A673 (cell line): ENCODE measurements around the gene EDAR. TPM values are rescaled to one million over a fixed set of nuclear protein-coding genes. Genes with fewer than 3 reads are reported as not detected.

Experiments used
- BruUV-seq: library from RNA; stranded (reverse); fragments of 400-500 nt; replicated peaks from 2 replicates; lab custom pipeline; 2021; lab: Mats Ljungman, UMichigan
- CTCF ChIA-PET: fragments of 300-600 bp; sonication (Branson Sonifier 250); formaldehyde crosslinking; loops from one replicate; lab custom pipeline; 2022; ENCODE audit warnings: antibody characterized with exemption; lab: Charles Lee
- POLR2A ChIA-PET: fragments of 300-600 bp; sonication (Branson Sonifier 250); formaldehyde crosslinking; loops from one replicate; lab custom pipeline; 2022; ENCODE audit warnings: antibody characterized with exemption; ENCODE audit not compliant: low non-redundant PET; lab: Charles Lee
- DNase-seq: peaks from one replicate; pipeline ENCODE4 v3.0.0-alpha.2; 2015; ENCODE audit warnings: low spot score
- H3K27ac ChIP-seq: fragments of 200-600 bp; sonication (generic); 2 replicates; pipeline ENCODE4 v1.5.1; 2016; ENCODE audit warnings: mixed run types, low read depth, mild to moderate bottlenecking, mixed read lengths, antibody characterized with exemption, low read length; ENCODE audit not compliant: poor library complexity, severe bottlenecking
- H3K27me3 ChIP-seq: fragments of 200-600 bp; sonication (generic); replicated peaks from 2 replicates; pipeline ENCODE4 v1.6.1; 2017; ENCODE audit warnings: mixed run types, low read depth, mild to moderate bottlenecking, mixed read lengths, antibody characterized with exemption, low read length; ENCODE audit not compliant: insufficient read depth, poor library complexity
- H3K36me3 ChIP-seq: fragments of 200-600 bp; sonication (generic); 2 replicates; pipeline ENCODE4 v1.6.1; 2016; ENCODE audit warnings: mixed run types, mild to moderate bottlenecking, mixed read lengths, antibody characterized with exemption, low read length; ENCODE audit not compliant: insufficient read depth, poor library complexity, severe bottlenecking
- H3K4me1 ChIP-seq: fragments of 200-600 bp; sonication (generic); 2 replicates; pipeline ENCODE4 v1.6.1; 2017; ENCODE audit warnings: mixed run types, mild to moderate bottlenecking, mixed read lengths, antibody characterized with exemption, low read length; ENCODE audit not compliant: insufficient read depth, poor library complexity, severe bottlenecking
- H3K4me3 ChIP-seq: fragments of 200-600 bp; sonication (generic); 2 replicates; pipeline ENCODE4 v1.5.1; 2016; ENCODE audit warnings: low read depth, mixed run types, mild to moderate bottlenecking, mixed read lengths, low read length; ENCODE audit not compliant: poor library complexity, severe bottlenecking
- H3K9me3 ChIP-seq: fragments of 200-600 bp; sonication (generic); 2 replicates; pipeline ENCODE4 v1.6.1; 2016; ENCODE audit warnings: mixed run types, low read depth, mild to moderate bottlenecking, mixed read lengths, antibody characterized with exemption, low read length; ENCODE audit not compliant: poor library complexity, severe bottlenecking
- EZH2 ChIP-seq: fragments of 200-600 bp; sonication (generic); IDR thresholded peaks from 2 replicates; pipeline ENCODE4 v1.6.1; 2017; ENCODE audit warnings: borderline replicate concordance, low read depth, mild to moderate bottlenecking, mixed read lengths, antibody characterized with exemption, low read length; ENCODE audit not compliant: poor library complexity, severe bottlenecking
- intact Hi-C: fragments of 100-400 bp; cut with micrococcal nuclease; formaldehyde crosslinking; loops from one replicate; pipeline ENCODE4 v1.10.0; 2022; ENCODE audit not compliant: unreplicated experiment
- total RNA-seq: library from RNA; stranded (reverse); gene quantifications from 2 replicates; pipeline ENCODE4 v1.2.3, GENCODE V29; 2021
- TF ChIP-seq, protein P1 (sequence below): fragments of 300-800, 200-600 bp; sonication (generic); conservative IDR thresholded peaks from 2 replicates; pipeline ENCODE4 v1.5.1; 2017; ENCODE audit warnings: low read depth, mild to moderate bottlenecking, antibody characterized with exemption, low read length, moderate library complexity, mixed read lengths

EDAR gene
- total RNA-seq, 1 experiment from 2014 or later: not detected

DNA sequence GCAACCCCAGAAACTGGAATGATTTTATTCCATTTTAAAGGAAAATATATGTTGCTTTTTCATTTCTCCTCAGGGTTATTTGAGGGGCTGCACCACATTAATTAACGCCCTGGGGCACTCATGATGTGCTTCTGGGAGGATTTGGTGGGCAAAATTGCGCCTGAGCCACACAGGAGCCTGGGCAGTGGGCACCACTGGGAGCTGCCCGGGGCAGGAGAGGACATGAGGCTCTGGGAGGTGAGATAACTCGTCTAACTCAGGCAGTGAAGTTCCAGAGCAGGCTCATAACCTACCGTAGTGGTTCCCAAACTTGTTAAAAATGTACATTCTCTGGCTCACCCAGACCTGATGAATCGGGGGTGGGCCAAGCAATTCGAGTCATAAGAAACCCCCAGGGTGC, 68.3 kb downstream of the EDAR start:
- Histone ChIP-seq H3K36me3 (no peaks in the 10 kb centered on the region), H3K27me3 (no peaks in the 10 kb centered on the region), H3K9me3 (no peaks in the 10 kb centered on the region), H3K4me1 (no peaks in the 10 kb centered on the region), H3K27ac (no peak overlapping the region), H3K4me3 (no peak overlapping the region)
- intact Hi-C loops: no loop called here
- ChIA-PET POLR2A (no interaction called here), CTCF (no interaction called here)
- no TSS peak for BruUV-seq
- TF ChIP-seq, protein P1, sequence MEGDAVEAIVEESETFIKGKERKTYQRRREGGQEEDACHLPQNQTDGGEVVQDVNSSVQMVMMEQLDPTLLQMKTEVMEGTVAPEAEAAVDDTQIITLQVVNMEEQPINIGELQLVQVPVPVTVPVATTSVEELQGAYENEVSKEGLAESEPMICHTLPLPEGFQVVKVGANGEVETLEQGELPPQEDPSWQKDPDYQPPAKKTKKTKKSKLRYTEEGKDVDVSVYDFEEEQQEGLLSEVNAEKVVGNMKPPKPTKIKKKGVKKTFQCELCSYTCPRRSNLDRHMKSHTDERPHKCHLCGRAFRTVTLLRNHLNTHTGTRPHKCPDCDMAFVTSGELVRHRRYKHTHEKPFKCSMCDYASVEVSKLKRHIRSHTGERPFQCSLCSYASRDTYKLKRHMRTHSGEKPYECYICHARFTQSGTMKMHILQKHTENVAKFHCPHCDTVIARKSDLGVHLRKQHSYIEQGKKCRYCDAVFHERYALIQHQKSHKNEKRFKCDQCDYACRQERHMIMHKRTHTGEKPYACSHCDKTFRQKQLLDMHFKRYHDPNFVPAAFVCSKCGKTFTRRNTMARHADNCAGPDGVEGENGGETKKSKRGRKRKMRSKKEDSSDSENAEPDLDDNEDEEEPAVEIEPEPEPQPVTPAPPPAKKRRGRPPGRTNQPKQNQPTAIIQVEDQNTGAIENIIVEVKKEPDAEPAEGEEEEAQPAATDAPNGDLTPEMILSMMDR: no peak
- TF ChIP-seq EZH2: no peak
- no peak for DNase-seq

DNA sequence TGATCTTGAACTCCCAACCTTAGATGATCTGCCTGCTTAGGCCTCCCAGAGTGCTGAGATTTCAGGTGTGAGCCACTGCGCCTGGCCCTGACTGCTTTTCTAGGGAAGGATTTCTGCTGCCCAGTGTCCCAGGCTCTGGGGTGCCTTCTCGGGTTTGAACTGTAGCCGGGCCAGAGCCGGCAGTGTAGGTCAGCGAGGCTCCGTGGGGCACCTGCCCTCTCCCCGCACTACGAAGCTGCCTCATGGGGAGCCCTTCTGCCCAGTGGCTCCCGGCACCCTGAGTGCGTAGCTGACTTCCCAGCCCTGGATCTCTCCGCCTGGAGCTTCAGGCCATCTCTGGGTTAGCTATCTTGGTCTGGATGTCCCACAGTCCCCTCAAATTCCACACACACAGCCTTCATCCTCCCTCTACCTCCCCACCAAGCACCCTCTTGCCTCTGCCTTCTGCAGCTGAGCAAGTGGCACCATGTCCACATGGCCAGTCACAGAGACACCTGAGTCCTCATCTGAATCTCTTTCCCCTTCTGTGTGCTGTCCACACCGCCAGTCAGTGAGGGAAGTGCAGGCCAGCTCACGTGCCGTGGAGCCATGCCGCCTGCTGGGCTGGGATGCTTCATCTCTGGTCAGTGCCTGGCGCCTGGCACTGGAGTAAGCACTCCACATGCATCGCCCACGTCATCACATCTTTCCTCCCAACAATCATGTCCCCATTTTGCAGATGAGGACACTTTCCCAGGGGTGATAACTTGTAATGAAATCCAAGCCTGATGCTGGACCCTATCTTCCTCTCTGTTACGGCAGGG, 69.2 kb downstream of the EDAR start:
- ChIA-PET CTCF (no interaction called here), POLR2A (no interaction called here)
- no peaks in the 10 kb centered on the region for H3K36me3 ChIP-seq
- no peak overlapping the region for H3K27ac ChIP-seq
- BruUV-seq: no TSS peak
- TF ChIP-seq, protein P1: no peak
- TF ChIP-seq EZH2: no peak
- H3K4me3 ChIP-seq: no peak overlapping the region
- no peak for DNase-seq
- intact Hi-C loops: no loop called here
- H3K4me1 ChIP-seq: no peaks in the 10 kb centered on the region
- H3K9me3 ChIP-seq: no peaks in the 10 kb centered on the region
- H3K27me3 ChIP-seq: no peaks in the 10 kb centered on the region

DNA sequence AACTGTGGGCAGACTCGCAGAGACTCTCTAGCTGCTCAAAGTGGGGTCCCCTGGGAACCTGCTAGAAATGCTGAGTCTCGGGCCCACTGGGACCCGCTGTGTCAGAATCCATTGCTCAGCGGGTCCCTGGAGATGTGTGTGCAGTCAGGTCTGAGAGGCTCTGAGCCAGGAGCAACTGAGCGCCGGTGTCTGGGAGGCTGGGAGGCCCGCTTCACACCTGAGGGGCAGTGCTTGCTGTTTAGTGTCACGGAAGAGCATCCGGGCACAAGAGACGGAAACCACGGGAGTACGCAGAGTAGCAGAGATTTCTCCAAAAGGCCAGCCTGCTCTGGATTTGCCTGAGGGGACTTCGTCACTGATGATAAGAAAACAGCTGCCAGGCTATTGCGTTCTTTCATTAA, 70.1 kb downstream of the EDAR start:
- intact Hi-C loops: no loop called here
- Histone ChIP-seq H3K4me1 (no peaks in the 10 kb centered on the region), H3K9me3 (no peaks in the 10 kb centered on the region), H3K36me3 (no peaks in the 10 kb centered on the region), H3K27ac (no peak overlapping the region), H3K4me3 (no peak overlapping the region), H3K27me3 (no peaks in the 10 kb centered on the region)
- CTCF ChIA-PET: no interaction called here
- POLR2A ChIA-PET: interaction anchor here (0.7 kb wide), 1 partner anchor 1822 kb away, joined by 3 read pairs; no protein-coding TSS in a partner anchor
- no TSS peak for BruUV-seq
- no peak for TF ChIP-seq EZH2
- TF ChIP-seq, protein P1: no peak
- DNase-seq: no peak
